IPS-11a (cell line): ENCODE measurements around the gene CA14.
"Not testable (repeated sequence)": the region's sequence is repeated elsewhere in the genome, so short reads cannot be mapped to it uniquely, and the experiment has no call there.

Experiments used
- H3K4me3 ChIP-seq: one replicate; pipeline ENCODE4 v1.5.1; 2013; ENCODE audit warnings: low read depth, low read length, control low read depth

CA14 gene

DNA sequence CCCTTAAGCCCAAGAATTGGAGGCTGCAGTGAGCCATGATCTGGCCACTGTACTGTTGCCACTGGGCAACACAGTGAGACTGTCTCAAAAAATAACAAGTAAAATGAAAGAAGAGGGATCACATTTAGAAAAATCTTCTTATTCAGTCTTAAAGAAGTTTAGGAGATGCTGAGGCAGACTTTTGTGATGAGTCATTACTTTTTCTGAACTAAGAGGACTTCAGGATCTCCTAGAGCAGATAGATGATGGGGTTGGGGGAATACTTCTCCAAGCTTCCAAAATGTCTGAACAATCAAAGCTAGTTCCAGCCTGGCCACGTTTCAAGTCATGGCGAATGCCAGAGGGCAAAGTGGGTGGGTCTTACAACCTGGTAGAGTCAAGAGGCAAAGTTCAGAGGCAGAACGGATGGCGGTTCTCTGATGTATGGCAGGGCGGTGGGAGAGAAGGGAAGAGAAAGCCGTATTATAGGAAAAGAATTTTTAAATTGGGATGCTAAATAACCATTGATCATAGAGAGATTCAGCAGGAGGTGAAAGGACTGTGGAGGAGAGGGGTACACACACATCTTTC lies 22.6 kb downstream of the CA14 start:
- no peak overlapping the region for H3K4me3 ChIP-seq

DNA sequence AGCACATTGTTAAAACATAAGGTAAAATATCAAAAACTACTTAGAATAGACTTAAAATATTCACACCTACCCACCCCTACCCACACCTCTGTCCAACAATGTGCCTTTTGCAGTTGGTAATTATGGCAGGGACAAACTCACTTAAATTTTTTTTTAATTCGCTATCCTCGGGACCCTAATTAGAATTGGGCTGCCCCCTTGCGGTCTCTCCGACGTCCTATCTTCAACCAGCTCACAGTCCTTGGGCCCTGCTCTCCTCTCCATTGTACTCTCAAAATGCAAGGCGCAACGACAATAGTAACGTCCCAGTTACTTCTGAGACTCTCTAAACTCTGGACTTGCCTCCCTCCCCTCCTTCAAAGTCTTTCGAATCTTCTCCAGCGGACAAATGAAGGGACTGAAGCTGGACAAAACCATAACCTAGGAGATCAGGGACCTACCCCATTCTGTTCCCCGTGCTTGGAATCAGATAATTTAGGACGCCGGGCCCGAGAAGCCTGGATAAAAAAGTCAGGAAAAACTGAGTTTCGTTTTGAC lies 23.7 kb downstream of the CA14 start:
- H3K4me3 ChIP-seq: peak overlapping the region; percentile 35

DNA sequence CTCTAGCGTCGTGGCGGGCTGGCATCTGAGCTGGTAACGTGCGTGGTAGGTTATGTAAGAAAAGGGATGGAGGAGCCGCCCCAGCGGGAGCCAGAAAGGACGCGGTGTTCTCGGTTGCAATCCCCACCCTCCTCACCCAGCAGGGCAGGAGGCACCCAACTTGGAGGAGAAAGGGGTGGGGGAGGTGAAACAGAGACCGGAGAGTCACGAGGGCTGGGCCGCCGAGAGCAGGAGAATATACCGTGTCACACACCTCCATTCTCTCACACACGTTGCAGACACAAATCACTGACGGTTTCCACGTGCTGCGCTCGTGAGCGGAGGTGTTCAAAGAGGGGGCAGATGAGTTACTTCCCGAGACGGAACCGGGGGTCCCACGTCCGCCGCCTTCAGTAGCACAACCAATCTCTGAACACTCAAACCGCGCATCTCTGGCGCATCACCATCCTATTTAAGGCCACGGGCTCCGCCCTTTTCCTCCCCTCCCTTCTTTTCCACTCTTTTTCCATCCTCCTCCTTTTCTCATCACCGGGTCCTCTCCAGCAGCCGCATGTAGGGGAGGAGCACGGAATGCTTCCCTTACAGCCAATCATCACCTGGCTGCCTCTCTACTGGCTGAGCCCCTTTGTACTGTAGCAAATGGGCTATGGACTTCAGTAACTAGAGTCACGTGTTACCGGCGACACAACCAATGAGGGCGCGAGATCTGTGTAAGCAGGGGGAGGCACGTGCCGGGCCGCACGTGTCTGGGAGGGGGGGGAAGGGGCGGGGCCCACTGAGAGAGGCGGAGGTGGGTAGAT lies 24.4 kb downstream of the CA14 start, which contains the start of gene CIART:
TSS of gene CIART (plus strand) at position 797 of the 800 bp plus-strand sequence. CDS start 714 bp downstream, outside the sequence.
- peak within 1 kb of the TSS; percentile 49 for H3K4me3 ChIP-seq

DNA sequence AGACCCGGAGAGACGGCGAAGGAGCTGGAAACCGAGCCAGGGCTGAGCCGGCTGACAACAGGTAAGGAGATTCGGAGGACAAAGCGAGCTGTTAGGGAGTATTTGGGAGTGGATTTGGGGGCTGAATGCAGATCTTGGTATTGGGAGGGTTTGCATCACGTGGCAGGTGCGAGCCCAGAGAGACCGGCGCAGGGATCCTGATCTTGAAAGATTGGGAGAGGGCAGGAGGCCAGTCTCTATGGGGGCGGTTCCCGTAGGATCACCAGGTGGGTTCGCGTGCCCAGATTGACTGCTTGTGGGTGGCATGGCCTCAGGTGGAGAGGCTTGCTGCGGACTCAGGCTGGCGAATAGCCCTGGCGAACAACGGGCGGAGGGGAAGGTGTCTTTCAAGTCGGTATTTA lies 25.0 kb downstream of the CA14 start:
- peak overlapping the region; percentile 49 for H3K4me3 ChIP-seq

GRCh38 chr1:150283260-150283659 lies 25.7 kb downstream of the CA14 start:
- peak overlapping the region; percentile 49 for H3K4me3 ChIP-seq

DNA sequence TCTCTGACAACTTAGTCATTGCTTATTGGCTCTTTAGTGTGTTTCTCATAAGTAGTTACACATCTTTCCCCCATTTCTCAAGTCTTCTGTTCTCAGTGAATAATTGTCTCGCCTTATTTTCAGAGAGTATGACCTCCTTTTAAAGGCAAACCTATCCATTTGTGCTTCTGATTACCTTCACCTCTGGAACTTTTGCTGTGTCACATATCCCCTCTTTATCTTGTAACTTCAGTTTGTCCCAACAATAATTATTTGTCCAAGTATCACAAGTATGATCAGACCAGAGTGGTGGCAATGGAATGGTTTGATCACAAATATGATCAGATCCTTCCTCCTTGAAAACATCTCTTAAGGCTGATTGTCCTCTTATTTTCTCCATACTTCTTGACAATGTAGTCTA lies 30.8 kb downstream of the CA14 start:
- H3K4me3 ChIP-seq: no peak overlapping the region

- no peak overlapping the region for H3K4me3 ChIP-seq
Observed at GRCh38 chr1:150288822-150289221, 31.2 kb downstream of the CA14 start.

DNA sequence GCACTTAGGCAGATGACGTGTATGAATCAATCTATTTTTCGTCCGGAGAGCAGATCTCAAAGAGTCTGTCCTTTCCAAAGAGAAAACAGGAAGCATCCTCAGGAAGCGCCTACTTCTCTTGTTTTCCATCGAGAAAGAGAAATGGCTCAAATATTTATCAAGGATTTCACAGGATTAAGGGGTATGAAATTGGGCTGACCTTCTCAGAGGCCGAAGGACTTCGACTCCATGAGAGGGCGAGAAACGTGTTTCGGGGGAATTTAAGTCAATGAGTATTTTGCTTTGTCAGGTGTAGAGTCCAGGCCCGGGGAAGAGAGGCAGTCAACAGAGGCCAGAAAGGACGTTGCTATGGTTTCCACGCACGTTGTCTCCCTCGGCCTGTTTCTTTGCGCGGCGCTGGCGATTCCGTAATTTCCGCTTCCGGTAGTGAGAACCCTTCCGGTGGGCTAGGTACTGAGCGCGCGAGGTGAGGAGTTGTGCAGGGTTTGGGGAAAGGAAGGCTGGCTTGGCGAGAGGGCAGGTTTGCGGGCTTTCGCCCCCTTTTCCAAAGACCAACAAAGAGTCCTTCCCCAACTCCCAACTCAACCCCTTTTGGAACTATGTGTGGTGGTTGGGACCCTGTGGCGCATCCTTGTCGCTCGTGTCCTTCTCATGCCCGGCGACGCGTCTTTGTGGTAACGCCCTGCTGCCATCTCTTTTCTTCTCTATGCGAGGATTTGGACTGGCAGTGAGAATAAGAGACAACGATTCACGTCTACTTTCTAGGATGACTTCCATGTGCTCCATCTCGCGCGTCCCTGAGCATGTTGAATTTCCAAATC lies 36.1 kb downstream of the CA14 start, which contains the start of gene MRPS21:
TSS of gene MRPS21 (plus strand) at position 429 of the 821 bp plus-strand sequence. CDS start 506 bp downstream, outside the sequence.
- H3K4me3 ChIP-seq: peak within 1 kb of the TSS; percentile 98

DNA sequence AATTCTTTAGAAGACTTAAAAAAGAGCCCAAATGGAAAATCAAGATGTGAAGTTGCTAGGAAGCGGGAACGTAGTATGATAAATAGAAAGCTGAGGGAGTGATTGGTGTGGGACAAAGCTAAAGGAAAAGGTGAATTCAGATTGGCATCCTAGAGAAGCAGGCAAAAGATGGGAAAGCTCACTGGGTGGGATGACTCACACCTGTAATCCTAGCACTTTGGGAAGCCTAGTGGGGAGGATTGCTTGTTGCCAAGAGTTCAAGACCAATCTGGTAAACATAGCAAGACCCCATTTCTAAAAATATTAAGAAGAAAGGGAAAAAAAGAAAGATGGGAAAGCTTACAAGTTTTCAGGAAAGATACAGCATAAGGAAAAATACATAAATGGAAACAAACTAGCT lies 37.9 kb downstream of the CA14 start:
- H3K4me3 ChIP-seq: no peak overlapping the region

- H3K4me3 ChIP-seq: no peak overlapping the region
Observed at GRCh38 chr1:150299716-150300115, 42.1 kb downstream of the CA14 start.

DNA sequence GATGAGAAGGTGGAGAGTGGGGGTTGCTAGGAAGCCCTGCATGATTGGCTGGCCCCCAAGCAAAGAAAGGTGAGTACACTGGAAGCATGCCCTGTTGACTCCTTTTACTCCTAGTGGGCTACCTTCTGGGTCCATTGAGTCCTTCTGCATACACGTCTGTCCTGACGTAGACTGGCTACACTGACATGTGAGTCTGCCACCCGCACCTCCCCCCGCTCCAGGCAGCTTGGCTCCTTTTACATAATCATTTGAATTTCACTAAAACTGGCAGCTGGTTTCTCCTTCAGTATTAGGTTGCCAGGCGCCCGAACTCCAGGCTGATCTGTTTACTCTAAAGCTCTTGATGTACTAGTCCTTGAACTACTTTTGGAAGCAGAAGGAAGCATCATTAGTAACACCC lies 44.8 kb downstream of the CA14 start:
- H3K4me3 ChIP-seq: no peak overlapping the region

DNA sequence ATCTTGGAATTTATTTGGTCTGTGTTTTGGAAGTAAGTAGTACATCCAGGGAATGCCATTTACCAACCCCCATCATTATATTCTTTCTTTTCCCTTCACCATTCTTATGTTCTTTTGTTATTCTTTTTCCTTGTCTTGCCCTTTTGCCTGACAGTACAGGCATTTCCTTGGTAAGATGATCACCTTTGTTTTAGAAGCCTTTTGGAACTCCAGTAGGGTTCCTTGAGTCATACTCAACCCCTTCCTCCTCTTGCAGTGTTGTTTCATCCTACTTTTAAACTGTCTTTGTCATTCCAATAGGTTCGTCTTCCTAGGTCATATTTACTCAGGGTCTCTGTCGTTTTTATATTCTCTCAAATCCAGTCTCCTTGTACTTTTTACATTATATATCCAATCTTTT lies 45.3 kb downstream of the CA14 start:
- no peak overlapping the region for H3K4me3 ChIP-seq

DNA sequence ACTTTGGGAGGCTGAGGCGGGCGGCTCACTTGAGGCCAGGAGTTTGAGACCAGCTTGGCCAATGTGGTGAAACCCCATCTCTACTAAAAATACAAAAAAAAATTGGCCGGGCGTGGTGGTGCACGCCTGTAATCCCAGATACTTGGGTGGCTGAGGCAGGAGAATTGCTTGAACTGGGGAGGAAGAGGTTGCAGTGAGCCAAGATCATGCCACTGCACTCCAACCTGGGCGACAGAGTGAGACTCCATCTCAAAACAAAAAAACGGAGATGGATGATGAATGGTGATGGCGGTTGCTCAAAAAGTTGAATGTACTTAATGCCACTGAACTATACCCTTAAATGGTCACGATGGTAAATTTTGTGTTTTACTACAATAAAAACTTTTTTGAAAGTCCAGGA lies 51.0 kb downstream of the CA14 start:
- not testable (repeated sequence) for H3K4me3 ChIP-seq

DNA sequence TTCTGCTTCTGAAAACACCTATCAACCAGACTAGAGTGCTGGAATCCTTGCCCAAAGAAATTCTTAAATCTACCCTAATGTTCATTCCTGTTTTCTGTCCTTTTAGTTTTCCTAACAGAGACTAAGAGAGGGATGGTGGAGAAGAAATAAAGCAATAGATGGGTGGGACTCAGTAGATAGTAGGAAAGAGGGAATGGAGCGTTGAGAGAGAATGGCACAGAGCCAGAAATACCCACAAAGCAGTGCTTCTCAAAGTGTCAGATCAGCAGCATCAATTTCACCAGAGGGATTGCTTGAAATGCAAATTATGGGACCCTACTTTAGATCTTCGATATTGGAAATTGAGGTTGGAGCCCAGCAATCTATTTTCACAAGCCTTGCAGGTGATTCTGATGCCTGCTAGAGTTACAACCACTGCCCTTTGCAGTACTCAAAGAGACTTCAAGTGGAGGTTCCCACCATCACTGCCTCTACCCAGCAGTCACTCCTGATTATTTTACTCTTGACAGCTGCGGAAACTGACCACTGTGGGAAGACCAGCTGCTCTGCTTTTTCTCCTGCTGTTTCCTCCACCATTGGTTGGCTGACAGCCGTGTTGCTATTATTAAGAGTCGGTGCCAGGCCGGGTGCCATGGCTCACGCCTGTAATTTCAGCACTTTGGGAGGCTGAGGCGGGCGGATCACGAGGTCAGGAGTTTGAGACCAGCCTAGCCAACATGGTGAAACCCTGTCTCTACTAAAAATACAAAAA lies 52.4 kb downstream of the CA14 start:
- no peak overlapping the region for H3K4me3 ChIP-seq

DNA sequence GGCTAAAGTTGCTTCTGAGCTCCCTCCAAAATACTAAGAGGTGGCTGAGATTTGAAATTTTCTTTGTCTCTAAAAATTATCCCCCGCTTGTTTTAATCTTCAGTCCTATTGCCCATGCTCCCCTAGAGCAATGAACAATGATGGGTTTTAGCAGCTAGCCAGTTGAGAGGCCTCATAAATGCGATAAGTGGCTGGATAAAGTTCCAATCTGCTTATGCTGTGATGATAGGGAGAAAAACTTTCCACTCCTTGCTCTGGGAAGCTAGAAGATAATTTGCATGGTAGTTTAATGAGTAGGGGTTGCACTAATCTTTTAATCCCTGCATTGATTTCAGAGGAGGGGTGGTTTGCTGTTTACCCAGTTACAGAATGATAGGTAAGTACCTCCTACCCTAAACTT lies 54.2 kb downstream of the CA14 start:
- no peak overlapping the region for H3K4me3 ChIP-seq
